GM21737 (cell line): ENCODE measurements around the gene LENG8.
A peak's percentile ranks its signal among the peaks of the same experiment; 100 is the strongest.

Experiments
- ATAC-seq: cut with Tn5 transposase; IDR thresholded peaks from one replicate; pipeline ENCODE4 v1.9.1; 2021; ENCODE audit warnings: mild to moderate bottlenecking, moderate library complexity; ENCODE audit not compliant: unreplicated experiment

LENG8 gene

DNA sequence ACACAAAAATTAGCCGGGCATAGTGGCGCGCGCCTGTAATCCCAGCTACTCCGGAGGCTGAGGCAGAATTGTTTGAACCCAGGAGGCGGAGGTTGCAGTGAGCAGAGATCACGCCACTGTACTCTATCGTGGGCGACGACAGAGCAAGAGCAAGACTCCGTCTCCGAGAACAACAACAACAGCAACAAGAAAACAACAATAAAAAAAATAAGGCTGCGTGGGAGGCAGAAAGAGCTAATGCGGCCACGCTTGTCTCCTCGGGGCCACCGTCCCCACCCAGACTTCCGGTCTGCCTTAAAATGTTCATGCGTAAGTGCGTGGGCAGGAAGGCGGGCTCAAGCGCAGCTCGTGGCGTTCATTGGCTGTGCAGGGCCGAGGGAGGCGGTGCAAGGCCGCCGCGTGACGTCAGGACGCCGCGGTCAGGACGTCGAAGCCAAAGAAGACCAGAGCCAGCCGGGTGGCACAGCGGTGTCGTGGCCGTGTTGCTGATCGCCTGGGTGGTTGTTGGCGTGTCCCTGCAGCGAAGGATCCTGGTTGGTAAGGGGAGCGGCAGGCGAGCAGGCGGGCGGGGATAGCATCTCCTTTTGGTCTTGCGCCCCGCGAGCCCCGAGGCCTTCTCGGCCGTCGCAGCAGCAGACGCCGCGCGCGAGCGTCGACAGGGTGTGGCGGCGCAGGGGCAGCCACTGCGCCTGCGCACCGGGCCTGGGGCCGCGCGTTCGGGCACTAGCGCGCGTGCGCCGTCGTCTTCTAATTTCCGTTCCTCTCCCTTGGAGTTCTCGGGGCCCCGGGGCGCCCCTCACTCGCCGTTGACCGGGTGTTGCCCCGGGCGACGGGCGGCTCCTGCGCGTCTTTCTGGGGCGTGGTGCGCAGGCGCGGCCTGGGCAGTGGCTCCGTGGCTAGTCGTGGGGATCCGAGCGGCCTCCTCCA lies at the start of gene LENG8:
Gene LENG8, plus strand, starts transcription at position 426 of the 927 bp plus-strand sequence. CDS start 2,146 bp downstream, outside the sequence.
- peak; percentile 76 for ATAC-seq

DNA sequence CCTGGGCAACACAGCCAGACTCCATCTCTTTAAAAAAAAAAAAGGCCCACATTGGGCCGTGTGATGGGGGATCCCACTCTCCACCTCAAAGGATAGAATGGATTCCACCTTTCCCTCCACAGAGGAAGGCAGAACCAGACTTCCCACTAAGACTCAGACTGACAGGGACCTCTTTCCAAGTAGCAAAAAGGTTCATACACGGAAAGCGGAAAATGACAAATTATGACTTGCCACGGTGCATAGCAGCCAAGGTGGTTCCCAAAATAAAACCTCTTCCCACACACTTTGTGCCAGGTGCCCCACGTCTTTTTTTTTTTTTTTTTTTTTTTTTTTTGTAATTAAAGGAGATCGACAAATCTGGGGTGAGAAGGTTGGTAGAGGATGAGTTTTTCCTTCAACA lies 48.1 kb upstream of the LENG8 start:
- ATAC-seq, result no peak

DNA sequence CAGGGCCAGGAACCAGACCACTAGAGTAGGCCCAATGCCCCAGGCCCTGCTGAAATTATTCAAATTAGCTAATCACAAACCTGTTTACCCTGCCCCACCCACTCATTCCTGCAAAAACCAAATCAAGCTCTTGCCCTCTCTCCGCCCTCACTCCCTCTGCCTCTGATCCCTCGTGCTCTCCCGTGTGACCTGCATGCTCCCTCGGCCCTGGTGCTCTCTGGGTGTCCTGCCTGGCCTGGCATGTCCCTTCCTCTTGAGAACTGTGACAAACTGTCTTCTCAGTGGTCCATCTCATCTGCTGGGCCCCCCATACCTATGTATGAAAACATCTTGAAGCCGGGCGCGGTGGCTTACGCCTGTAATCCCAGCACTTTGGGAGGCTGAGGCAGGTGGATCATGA lies 45.9 kb upstream of the LENG8 start:
- ATAC-seq, result no peak

- no peak for ATAC-seq
These were observed 43.4 kb upstream of the LENG8 start for GRCh38 chr19:54405628-54406027.

GRCh38 chr19:54407780-54408179 lies 41.2 kb upstream of the LENG8 start:
- ATAC-seq, result no peak

DNA sequence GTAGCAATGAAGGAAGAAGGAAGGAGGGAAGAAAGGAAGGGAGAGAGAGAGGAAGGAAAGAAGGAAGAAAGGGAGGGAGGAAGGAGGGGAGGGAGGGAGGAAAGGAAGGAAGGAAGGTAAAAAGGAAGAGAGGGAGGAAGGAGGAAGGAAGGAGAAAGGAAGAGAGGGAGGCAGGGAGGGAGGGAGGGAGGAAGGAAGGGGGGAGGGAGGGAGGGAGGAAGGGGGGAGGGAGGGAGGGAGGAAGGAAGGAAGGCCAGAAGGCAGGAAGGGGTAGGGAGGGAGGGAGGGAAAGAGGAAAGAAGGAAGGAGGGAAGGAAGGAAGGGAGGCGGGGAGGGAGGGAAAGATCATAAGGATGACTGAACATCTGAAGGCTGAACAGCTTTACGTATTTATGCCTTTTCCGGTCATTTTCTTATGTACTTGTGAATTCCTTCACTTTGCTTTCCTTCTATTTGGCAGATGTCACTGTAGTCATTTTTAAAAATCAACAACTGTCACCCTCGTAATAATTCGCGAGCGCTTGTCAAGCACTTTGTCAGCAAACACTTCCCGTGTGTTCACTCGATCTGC lies 40.5 kb upstream of the LENG8 start:
- no peak for ATAC-seq

DNA sequence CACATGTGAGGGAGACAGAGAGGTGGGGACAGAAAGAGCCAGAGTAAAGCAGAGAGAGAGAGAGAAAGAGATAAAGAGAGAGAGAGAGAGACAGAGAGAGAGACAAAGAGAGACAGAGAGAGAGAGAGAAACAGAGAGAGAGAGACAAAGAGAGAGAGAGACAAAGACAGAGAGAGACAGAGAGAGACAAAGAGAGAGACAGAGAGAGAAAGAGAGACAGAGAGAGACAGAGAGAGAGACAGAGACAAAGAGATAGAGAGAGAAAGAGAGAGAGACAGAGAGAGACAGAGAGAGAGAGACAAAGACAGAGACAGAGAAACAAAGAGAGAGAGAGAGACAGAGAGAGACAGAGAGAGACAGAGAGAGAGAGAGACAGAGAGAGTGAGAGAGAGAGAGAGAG lies 38.0 kb upstream of the LENG8 start:
- ATAC-seq, result no peak

- no peak for ATAC-seq
These were observed 36.1 kb upstream of the LENG8 start for GRCh38 chr19:54412877-54413276.

- ATAC-seq, result no peak
These were observed 34.8 kb upstream of the LENG8 start for GRCh38 chr19:54414156-54414555.

- no peak for ATAC-seq
These were observed 33.6 kb upstream of the LENG8 start, which contains the start of gene TTYH1 for GRCh38 chr19:54415208-54415900. TTYH1 (plus strand) TSS chr19:54415464; CDS start chr19:54415553, 89 bp downstream.

- ATAC-seq, result no peak
These were observed 32.9 kb upstream of the LENG8 start for GRCh38 chr19:54415901-54416673.

- ATAC-seq, result no peak
These were observed 32.1 kb upstream of the LENG8 start for GRCh38 chr19:54416695-54417491.

DNA sequence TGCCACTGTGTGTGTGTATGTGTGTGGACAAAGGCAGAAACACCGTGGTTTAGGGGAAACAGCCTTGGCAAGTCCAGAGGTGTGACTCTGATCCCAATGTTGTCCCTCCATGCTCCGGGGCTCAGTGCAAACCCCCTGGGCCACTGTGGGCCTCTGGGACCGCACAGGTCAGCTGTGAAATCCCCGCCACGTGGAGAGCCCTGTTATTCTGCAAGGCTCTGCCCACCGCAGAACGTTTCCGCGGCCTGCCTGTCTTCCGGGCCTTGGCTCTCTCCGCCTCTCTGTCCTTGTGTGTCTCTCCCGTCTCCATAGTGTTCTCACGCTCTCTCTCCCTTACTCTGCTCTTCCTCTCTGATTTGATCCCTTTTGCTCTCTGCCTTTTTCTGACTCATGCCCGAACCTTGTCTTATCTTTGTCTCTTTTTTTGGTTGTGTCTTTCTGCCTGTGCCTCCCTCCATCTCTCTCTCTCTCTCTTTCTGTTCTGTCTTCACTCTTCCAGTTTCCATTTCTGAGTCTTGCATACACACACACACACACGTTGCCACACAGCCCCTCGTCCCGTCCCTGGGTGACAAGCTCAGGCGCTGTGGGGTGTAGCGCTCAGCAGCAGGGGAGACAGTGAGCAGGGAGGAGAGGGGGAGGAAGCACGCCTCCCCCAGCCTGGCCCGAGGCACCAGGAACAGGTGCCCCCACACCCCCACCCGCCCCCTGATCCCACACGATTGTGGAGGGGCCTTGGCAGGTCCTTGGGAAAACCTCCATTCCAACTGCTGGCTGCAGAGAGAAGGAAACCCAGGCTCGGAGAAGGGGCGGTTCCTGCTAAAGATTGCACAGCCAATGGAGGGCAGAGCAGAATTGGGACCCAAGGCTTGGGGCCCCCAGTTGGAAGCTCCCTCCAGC lies 30.7 kb upstream of the LENG8 start:
- no peak for ATAC-seq

GRCh38 chr19:54418930-54419800 lies 29.8 kb upstream of the LENG8 start:
- ATAC-seq, result no peak

GRCh38 chr19:54420068-54420382 lies 29.0 kb upstream of the LENG8 start:
- no peak for ATAC-seq

DNA sequence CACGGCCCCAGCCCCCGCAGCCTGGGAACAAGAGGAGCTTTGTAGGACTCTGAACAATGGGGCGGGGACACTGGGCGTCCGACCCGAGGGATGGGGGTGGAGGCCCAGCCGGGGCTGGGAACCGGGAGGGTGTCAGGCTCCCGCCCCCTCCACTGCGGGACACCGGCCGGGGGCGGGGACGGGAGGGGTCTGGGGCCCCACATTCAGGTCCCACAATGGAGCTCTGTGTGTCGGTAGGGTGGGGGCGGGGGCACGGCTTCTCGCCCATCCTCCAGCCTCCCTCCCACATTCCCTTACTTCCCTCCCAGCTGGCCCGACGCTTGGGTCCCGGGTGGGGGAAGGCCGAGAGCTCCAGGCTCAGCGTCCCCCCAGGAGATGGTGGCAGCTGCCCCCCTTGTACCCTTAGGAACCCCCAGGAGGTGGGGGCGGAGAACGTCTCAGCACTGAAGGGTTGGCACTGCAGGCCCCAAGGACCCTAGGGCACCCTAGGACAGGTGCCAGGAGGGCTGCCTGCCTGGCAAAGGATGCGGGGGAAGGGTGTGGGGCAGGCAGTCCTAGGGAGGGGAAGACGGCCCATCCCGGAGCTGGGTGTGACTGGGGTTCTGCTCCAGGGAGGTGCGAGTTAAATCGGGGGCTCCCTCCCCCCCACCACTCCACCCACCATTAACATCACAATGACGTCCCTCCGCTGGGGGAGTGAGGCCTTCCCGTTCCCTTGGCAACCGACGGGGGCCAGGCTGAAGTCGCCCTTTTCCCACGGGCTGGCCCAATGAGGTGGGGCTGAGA lies 28.4 kb upstream of the LENG8 start:
- no peak for ATAC-seq

DNA sequence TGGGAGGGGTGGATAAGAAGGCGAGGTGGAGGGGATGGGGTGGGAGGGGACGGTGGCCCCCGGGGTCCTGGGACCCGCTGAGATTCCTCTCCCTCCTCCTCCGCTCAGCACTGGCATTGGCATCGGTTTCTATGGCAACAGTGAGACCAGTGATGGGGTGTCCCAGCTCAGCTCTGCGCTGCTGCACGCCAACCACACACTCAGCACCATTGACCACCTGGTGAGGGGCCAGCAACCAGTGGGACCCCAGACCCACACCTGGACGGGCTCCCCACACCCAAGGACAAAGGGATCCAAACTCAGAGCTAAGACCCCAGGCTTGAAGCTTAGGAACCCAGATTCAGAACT lies 27.9 kb upstream of the LENG8 start:
- no peak for ATAC-seq

- no peak for ATAC-seq
These were observed 27.5 kb upstream of the LENG8 start for GRCh38 chr19:54421521-54421920.
